Mesenchymal stem cell (in vitro differentiated cells and primary cell): ENCODE results near the gene PPM1E.

ENCODE experiments used
- DNase-seq: peaks from one replicate; pipeline ENCODE4 v3.0.0-alpha.2; 2013
- H2AFZ ChIP-seq: one replicate; pipeline ENCODE4 v1.6.1; 2013; ENCODE audit warnings: low read depth, mild to moderate bottlenecking, control low read depth, inconsistent platforms, low read length, moderate library complexity
- H2AK5ac ChIP-seq: 2 replicates; pipeline ENCODE4 v1.6.1; 2013; ENCODE audit warnings: low read length, moderate library complexity, mild to moderate bottlenecking, inconsistent platforms; ENCODE audit not compliant: severe bottlenecking
- H2BK120ac ChIP-seq: one replicate; pipeline ENCODE4 v1.6.1; 2013; ENCODE audit warnings: low read depth, mild to moderate bottlenecking, inconsistent platforms, low read length, moderate library complexity
- H2BK12ac ChIP-seq, 2 experiments: one replicate each; pipeline ENCODE4 v1.6.1; 2013; ENCODE audit warnings: inconsistent platforms in 2 of 2, low read length in 2 of 2, mild to moderate bottlenecking in 2 of 2, moderate library complexity in 2 of 2, control low read depth in 1 of 2
- H2BK15ac ChIP-seq: one replicate; pipeline ENCODE4 v1.6.1; 2013; ENCODE audit warnings: mild to moderate bottlenecking, low read depth, inconsistent platforms; ENCODE audit not compliant: poor library complexity, severe bottlenecking
- H2BK5ac ChIP-seq: 2 replicates; pipeline ENCODE4 v1.6.1; 2013; ENCODE audit warnings: low read depth, mild to moderate bottlenecking, low read length, control low read depth, inconsistent platforms; ENCODE audit not compliant: poor library complexity, severe bottlenecking
- H3K14ac ChIP-seq, 2 experiments: one replicate each; pipeline ENCODE4 v1.6.1; 2013; ENCODE audit warnings: inconsistent platforms in 2 of 2, low read length in 2 of 2, control low read depth in 1 of 2, mild to moderate bottlenecking in 1 of 2, moderate library complexity in 1 of 2
- H3K18ac ChIP-seq, 2 experiments: one replicate each; pipeline ENCODE4 v1.6.1; 2013; ENCODE audit warnings: inconsistent platforms in 2 of 2, low read length in 2 of 2, control low read depth in 1 of 2, low read depth in 1 of 2, mild to moderate bottlenecking in 1 of 2
- H3K23ac ChIP-seq, 2 experiments: one replicate each; pipeline ENCODE4 v1.6.1; 2013; ENCODE audit warnings: inconsistent platforms in 2 of 2, low read length in 2 of 2, mild to moderate bottlenecking in 2 of 2, moderate library complexity in 2 of 2, control low read depth in 1 of 2
- H3K27ac ChIP-seq: 2 replicates; pipeline ENCODE4 v1.5.1; 2013; ENCODE audit warnings: mild to moderate bottlenecking, moderate library complexity, low read length, control low read depth, inconsistent platforms; ENCODE audit not compliant: poor library complexity, severe bottlenecking
- H3K27me3 ChIP-seq, 2 experiments: 2 replicates each; pipeline versions ENCODE4 v1.6.1 to v1.7.0; 2013; ENCODE audit warnings: low read length in 2 of 2, mild to moderate bottlenecking in 2 of 2, moderate library complexity in 2 of 2, control low read depth in 1 of 2, inconsistent platforms in 1 of 2; ENCODE audit not compliant: control insufficient read depth in 1 of 2, insufficient read depth in 1 of 2
- H3K36me3 ChIP-seq, 2 experiments: 2 replicates each; pipeline versions ENCODE4 v1.6.1 to v1.7.0; 2013; ENCODE audit warnings: low read length in 2 of 2, control low read depth in 1 of 2, inconsistent platforms in 1 of 2, low read depth in 1 of 2, mild to moderate bottlenecking in 1 of 2; ENCODE audit not compliant: insufficient read depth in 2 of 2, control insufficient read depth in 1 of 2
- H3K4ac ChIP-seq, 2 experiments: one replicate each; pipeline ENCODE4 v1.6.1; 2013; ENCODE audit warnings: inconsistent platforms in 2 of 2, low read length in 2 of 2, mild to moderate bottlenecking in 2 of 2, moderate library complexity in 2 of 2, control low read depth in 1 of 2, low read depth in 1 of 2
- H3K4me1 ChIP-seq: 2 replicates; pipeline ENCODE4 v1.6.1; 2013; ENCODE audit warnings: low read depth, low read length, control low read depth; ENCODE audit not compliant: control insufficient read depth, insufficient read depth
- H3K4me2 ChIP-seq: 2 replicates; pipeline ENCODE4 v1.6.1; 2013; ENCODE audit warnings: low read length, mild to moderate bottlenecking, inconsistent platforms; ENCODE audit not compliant: poor library complexity, severe bottlenecking
- H3K4me3 ChIP-seq, 2 experiments: 2 replicates each; pipeline versions ENCODE4 v1.5.1 to v1.7.0; 2013; ENCODE audit warnings: low read length in 2 of 2, mild to moderate bottlenecking in 2 of 2, control low read depth in 1 of 2, low read depth in 1 of 2; ENCODE audit not compliant: insufficient read depth in 1 of 2
- H3K79me1 ChIP-seq: replicated peaks from 2 replicates; pipeline ENCODE4 v1.6.1; 2013; ENCODE audit warnings: mild to moderate bottlenecking, control low read depth, low read length, inconsistent platforms; ENCODE audit not compliant: poor library complexity, severe bottlenecking
- H3K9ac ChIP-seq: 2 replicates; pipeline ENCODE4 v1.7.0; 2013; ENCODE audit warnings: mild to moderate bottlenecking, low read length, moderate library complexity
- H3K9me3 ChIP-seq: 2 replicates; pipeline ENCODE4 v1.7.0; 2013; ENCODE audit warnings: mild to moderate bottlenecking, low read length; ENCODE audit not compliant: control insufficient read depth
- H4K8ac ChIP-seq: one replicate; pipeline ENCODE4 v1.6.1; 2013; ENCODE audit warnings: inconsistent platforms, mild to moderate bottlenecking, low read length, moderate library complexity
- H4K91ac ChIP-seq: one replicate; pipeline ENCODE4 v1.6.1; 2013; ENCODE audit warnings: mild to moderate bottlenecking, low read length, inconsistent platforms
- WGBS: methylation state at CpG from one replicate; pipeline ENCODE4 v1.1.7; 2013; ENCODE audit warnings: mixed read lengths; 5-methylcytosine and 5-hydroxymethylcytosine counted together

The PPM1E gene

DNA sequence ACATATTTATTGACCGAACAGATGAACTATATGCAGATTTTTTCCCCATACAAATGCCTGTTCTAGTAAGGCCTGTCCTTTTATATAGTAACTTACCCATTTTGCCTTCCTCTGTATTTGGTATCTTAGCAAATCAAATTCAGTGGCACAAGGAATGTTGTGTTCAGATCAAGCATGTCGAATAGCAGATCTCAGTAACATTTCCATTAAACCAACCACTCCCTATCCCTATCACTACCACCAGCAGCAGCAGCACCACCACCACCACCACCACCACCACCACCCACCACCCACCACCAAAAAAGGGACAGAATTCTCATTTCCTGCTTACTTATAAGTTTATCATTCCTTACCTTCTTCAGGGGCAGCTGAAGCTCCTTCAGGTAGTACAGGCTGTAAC, 256.3 kb downstream of the PPM1E start:
- Histone ChIP-seq H3K9ac (no peak overlapping the region), H3K4ac (no peak overlapping the region), H3K27ac (no peak overlapping the region), H3K79me1 (no peaks in the 10 kb centered on the region), H3K4me2 (no peak overlapping the region), H3K27me3 (no peaks in the 10 kb centered on the region), H3K4me3 (no peak overlapping the region), H2BK120ac (no peak overlapping the region), H2BK15ac (no peak overlapping the region), H3K14ac (no peak overlapping the region), H2BK12ac (no peak overlapping the region), H4K91ac (no peak overlapping the region), H2BK5ac (no peak overlapping the region), H3K36me3 (peaks cover 6 to 34% of the 10 kb centered on the region in 2 experiments), H2AFZ (no peak overlapping the region), H3K4me1 (no peaks in the 10 kb centered on the region), H3K18ac (no peak overlapping the region), H3K23ac (no peak overlapping the region), H4K8ac (no peak overlapping the region), H2AK5ac (no peak overlapping the region), H3K9me3 (no peaks in the 10 kb centered on the region)
- 98% methylated on average over 2 of the region's 2 CpGs for whole genome bisulfite sequencing
- no peak for DNase-seq

GRCh38 chr17:59018019-59018418, 262.4 kb downstream of the PPM1E start:
- H3K4me1 ChIP-seq = no peaks in the 10 kb centered on the region
- no peak overlapping the region for H2BK12ac ChIP-seq
- no peak overlapping the region for H2BK15ac ChIP-seq
- H3K18ac ChIP-seq = no peak overlapping the region
- H3K23ac ChIP-seq = no peak overlapping the region
- H2BK5ac ChIP-seq = no peak overlapping the region
- no peak overlapping the region for H3K14ac ChIP-seq
- 80% methylated on average over 1 of the region's 1 CpG for WGBS
- peaks cover 3 to 18% of the 10 kb centered on the region in 2 experiments for H3K36me3 ChIP-seq
- H2BK120ac ChIP-seq = no peak overlapping the region
- no peak overlapping the region for H3K9ac ChIP-seq
- no peak overlapping the region for H4K8ac ChIP-seq
- no peak overlapping the region for H3K4ac ChIP-seq
- no peak for DNase-seq
- no peak overlapping the region for H4K91ac ChIP-seq
- no peak overlapping the region for H2AK5ac ChIP-seq
- no peaks in the 10 kb centered on the region for H3K27me3 ChIP-seq
- peaks cover 6% of the 10 kb centered on the region for H3K79me1 ChIP-seq
- no peak overlapping the region for H3K4me2 ChIP-seq
- H3K27ac ChIP-seq = no peak overlapping the region
- H2AFZ ChIP-seq = no peak overlapping the region
- H3K9me3 ChIP-seq = no peaks in the 10 kb centered on the region
- H3K4me3 ChIP-seq = no peak overlapping the region

DNA sequence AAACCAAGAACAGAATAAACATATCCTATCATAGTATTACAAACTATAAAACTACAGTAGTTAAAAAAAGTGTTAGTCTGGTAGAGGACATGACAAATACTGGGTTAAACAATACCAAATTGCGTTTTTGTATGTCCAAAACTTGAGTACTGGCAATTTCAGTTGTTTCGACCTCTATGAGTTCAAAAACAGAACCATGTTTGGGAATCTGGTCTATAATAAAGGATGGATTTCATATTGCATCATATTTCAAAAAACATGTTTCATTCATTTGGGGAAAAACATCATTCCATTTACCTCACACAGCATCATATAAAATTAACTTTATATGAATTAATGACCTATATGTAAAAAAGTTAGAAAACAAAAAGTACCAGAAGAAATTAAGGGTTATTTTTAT, 269.3 kb downstream of the PPM1E start:
- Histone ChIP-seq H2BK15ac (no peak overlapping the region), H3K27me3 (no peaks in the 10 kb centered on the region), H2BK12ac (no peak overlapping the region), H4K8ac (no peak overlapping the region), H3K4me3 (no peak overlapping the region), H3K79me1 (peaks cover 7% of the 10 kb centered on the region), H2BK5ac (no peak overlapping the region), H2AFZ (no peak overlapping the region), H3K9me3 (no peaks in the 10 kb centered on the region), H2BK120ac (no peak overlapping the region), H3K27ac (no peak overlapping the region), H3K36me3 (peaks cover 3 to 24% of the 10 kb centered on the region in 2 experiments), H3K23ac (no peak overlapping the region), H3K9ac (no peak overlapping the region), H3K4ac (no peak overlapping the region), H3K4me1 (no peaks in the 10 kb centered on the region), H3K18ac (no peak overlapping the region), H4K91ac (no peak overlapping the region), H2AK5ac (no peak overlapping the region), H3K4me2 (no peak overlapping the region), H3K14ac (no peak overlapping the region)
- WGBS = 100% methylated on average over 1 of the region's 2 CpGs
- no peak for DNase-seq

GRCh38 chr17:59026176-59026939, 270.7 kb downstream of the PPM1E start:
- Histone ChIP-seq H3K27ac (no peak overlapping the region), H2BK5ac (no peak overlapping the region), H3K4me1 (no peaks in the 10 kb centered on the region), H3K14ac (no peak overlapping the region), H2AFZ (no peak overlapping the region), H4K8ac (no peak overlapping the region), H3K4me3 (no peak overlapping the region), H3K27me3 (no peaks in the 10 kb centered on the region), H3K36me3 (peaks cover 3 to 29% of the 10 kb centered on the region in 2 experiments), H4K91ac (no peak overlapping the region), H2BK12ac (no peak overlapping the region), H2BK15ac (no peak overlapping the region), H3K23ac (no peak overlapping the region), H3K79me1 (peaks cover 3% of the 10 kb centered on the region), H2AK5ac (no peak overlapping the region), H3K9me3 (no peaks in the 10 kb centered on the region), H2BK120ac (no peak overlapping the region), H3K9ac (no peak overlapping the region), H3K4me2 (no peak overlapping the region), H3K4ac (no peak overlapping the region), H3K18ac (no peak overlapping the region)
- 100% methylated on average over 1 of the region's 1 CpG for WGBS
- no peak for DNase-seq
